ENCODE measurements around the gene MOB2. TPM values are rescaled to one million over a fixed set of nuclear protein-coding genes. Genes with fewer than 3 reads are reported as not detected.

Gene MOB2
- total and polyA plus RNA-seq, 12 donors, result 25.2 to 59.1 (median 45.2) TPM

DNA sequence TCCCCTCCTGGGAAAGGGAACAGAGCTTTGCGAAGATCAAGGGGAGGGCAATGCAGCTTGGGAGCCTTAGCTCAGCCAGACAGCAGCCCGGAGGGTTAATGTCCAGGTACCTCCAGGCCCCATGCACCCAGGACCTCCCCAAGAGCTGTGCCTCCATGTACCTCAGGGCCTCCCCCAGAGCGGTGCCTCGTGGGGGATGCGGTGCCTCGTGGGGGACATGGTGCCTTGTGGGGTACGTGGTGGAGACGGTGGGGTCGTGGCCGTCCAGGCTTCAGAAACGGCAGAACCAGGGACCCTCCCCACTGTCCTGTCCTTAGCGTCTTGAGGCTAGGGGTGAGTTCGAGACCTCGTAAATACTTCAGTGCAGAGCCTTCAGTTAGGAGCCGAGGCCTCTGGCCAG lies 63.6 kb downstream of the MOB2 start:
- intact Hi-C loops (cut with DNase I), result no loop called here
- peaks cover 0 to 29% (median 17%) of the 10 kb centered on the region in 11 donors for H3K9me3 ChIP-seq
- WGBS, 2 donors, result 87 to 93% methylated on average over 15 of the region's 15 CpGs
- no peaks in the 10 kb centered on the region for H3K36me3 ChIP-seq
- no peak overlapping the region for H3K4me3 ChIP-seq
- H3K27ac ChIP-seq, result no peak overlapping the region
- ATAC-seq, result peak in 1 of 8 donors; percentile 10
- no peak for DNase-seq
- H3K4me1 ChIP-seq, result no peaks in the 10 kb centered on the region
- TF ChIP-seq, protein P1, sequence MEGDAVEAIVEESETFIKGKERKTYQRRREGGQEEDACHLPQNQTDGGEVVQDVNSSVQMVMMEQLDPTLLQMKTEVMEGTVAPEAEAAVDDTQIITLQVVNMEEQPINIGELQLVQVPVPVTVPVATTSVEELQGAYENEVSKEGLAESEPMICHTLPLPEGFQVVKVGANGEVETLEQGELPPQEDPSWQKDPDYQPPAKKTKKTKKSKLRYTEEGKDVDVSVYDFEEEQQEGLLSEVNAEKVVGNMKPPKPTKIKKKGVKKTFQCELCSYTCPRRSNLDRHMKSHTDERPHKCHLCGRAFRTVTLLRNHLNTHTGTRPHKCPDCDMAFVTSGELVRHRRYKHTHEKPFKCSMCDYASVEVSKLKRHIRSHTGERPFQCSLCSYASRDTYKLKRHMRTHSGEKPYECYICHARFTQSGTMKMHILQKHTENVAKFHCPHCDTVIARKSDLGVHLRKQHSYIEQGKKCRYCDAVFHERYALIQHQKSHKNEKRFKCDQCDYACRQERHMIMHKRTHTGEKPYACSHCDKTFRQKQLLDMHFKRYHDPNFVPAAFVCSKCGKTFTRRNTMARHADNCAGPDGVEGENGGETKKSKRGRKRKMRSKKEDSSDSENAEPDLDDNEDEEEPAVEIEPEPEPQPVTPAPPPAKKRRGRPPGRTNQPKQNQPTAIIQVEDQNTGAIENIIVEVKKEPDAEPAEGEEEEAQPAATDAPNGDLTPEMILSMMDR (IDR thresholded peaks at IDR 0.05), result no peak
- peaks cover 0 to 14% (median 0%) of the 10 kb centered on the region in 7 donors for H3K27me3 ChIP-seq

DNA sequence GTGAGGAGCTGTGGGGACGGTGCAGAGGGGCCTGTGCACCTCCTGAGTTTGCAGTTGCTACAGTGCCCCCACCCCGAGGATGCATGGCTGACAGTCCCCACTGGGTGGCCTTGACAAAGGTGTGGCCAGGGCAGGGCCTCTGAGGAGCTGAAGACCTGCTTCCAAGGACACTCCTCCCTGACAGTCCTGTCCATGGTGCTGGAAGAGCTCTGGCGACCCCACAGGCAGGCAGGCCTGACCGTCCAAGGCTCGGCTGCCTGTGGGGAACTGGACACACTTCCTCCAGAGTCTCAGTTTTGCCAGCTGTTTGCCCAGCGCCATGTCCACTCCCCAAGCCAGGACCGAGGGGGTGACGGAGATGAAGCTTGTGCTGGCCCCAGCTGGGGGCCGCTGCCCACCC lies 64.1 kb downstream of the MOB2 start:
- H3K36me3 ChIP-seq, result no peaks in the 10 kb centered on the region
- peaks cover 0 to 32% (median 17%) of the 10 kb centered on the region in 11 donors for H3K9me3 ChIP-seq
- DNase-seq (no peak), ATAC-seq (peak in 1 of 8 donors; percentile 45)
- intact Hi-C loops (cut with DNase I), result no loop called here
- H3K4me1 ChIP-seq, result no peaks in the 10 kb centered on the region
- H3K27ac ChIP-seq, result no peak overlapping the region
- no peak overlapping the region for H3K4me3 ChIP-seq
- 56 to 58% methylated on average over 9 of the region's 9 CpGs for WGBS, 2 donors
- peaks cover 0 to 14% (median 0%) of the 10 kb centered on the region in 7 donors for H3K27me3 ChIP-seq
- TF ChIP-seq, protein P1 (IDR thresholded peaks at IDR 0.05), result no peak

DNA sequence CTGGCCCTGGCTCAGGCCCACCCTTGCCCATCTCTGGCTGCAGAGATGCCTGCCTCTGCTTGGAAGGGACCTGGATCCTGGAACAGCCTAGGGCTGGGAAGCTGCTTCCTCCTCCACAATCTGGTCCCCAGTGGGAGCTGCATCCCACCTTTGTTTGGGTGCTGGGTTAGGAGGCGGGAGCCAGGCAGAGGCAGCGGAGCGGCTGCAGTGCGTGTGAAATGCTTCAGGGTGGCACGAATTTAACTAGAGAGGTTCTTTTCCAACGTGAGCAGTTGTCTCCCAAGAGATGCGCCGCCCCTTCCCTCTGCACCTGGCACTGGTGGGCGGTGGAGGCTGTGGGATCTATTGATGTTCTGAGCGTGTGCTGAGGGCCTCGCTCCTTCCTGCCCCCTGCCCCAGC lies 65.3 kb downstream of the MOB2 start:
- Histone ChIP-seq H3K9me3 (peaks cover 0 to 43% (median 28%) of the 10 kb centered on the region in 11 donors), H3K27me3 (peaks cover 0 to 14% (median 0%) of the 10 kb centered on the region in 7 donors), H3K4me3 (no peak overlapping the region), H3K4me1 (no peaks in the 10 kb centered on the region), H3K36me3 (no peaks in the 10 kb centered on the region), H3K27ac (no peak overlapping the region)
- ATAC-seq, result no peak
- no peak for DNase-seq
- intact Hi-C loops (cut with DNase I), result no loop called here
- WGBS, 2 donors, result 86 to 91% methylated on average over 11 of the region's 11 CpGs
- TF ChIP-seq, protein P1 (IDR thresholded peaks at IDR 0.05), result no peak

DNA sequence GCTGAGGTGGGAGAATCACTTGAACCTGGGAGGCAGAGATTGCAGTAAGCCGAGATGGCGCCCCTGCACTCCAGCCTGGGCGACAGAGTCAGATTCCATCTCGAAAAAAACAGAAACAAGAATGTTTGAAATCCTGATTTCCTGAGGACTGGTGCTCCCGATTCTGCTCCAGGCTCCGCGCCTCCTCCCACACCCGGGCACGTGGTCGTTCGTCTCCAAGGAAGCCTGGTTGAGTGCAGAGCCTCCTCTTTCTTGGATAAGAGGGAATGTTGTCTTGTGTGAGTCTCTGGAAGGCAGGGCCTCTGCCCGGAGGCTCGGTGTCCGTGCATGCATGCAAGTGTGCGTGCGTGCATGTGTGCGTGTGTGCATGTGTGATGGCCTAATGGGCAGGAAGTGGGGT lies 66.8 kb downstream of the MOB2 start:
- TF ChIP-seq, protein P1 (IDR thresholded peaks at IDR 0.05), result no peak
- no peak for ATAC-seq
- Histone ChIP-seq H3K9me3 (peaks cover 0 to 54% (median 30%) of the 10 kb centered on the region in 11 donors), H3K4me1 (no peaks in the 10 kb centered on the region), H3K27me3 (peaks cover 0 to 8% (median 0%) of the 10 kb centered on the region in 7 donors), H3K27ac (no peak overlapping the region), H3K36me3 (no peaks in the 10 kb centered on the region), H3K4me3 (no peak overlapping the region)
- no peak for DNase-seq
- intact Hi-C loops (cut with DNase I), result loop anchor here in 1 of 10 donors (10.0 kb wide), 1 partner anchor 145 kb away; no protein-coding TSS in a partner anchor
- 91 to 94% methylated on average over 17 of the region's 17 CpGs for WGBS, 2 donors

Other genes with a start within 250 kb of the MOB2 start
- 10 to 100 TPM; 34.3 to 53.6 (median 45.2) TPM for gene TOLLIP, start 177.1 kb downstream of the MOB2 start, total RNA-seq
- gene TOLLIP, start 177.1 kb downstream of the MOB2 start, polyA plus RNA-seq, result 10 to 100 TPM; 19.0 to 32.5 TPM
- under 1 TPM in 9 of 10 donors, not detected in 1; 0.13 to 0.91 (median 0.42) TPM for gene BRSK2, start 96.8 kb downstream of the MOB2 start, total RNA-seq
- gene BRSK2, start 96.8 kb downstream of the MOB2 start, polyA plus RNA-seq, result 1 to 10 TPM in 1 of 2 donors, under 1 TPM in 1; 0.68 to 2.3 TPM
- gene DUSP8, start 85.5 kb upstream of the MOB2 start, total RNA-seq, result 10 to 100 TPM; 10.4 to 53.5 (median 22.2) TPM
- 1 to 10 TPM; 5.9 to 7.7 TPM for gene DUSP8, start 85.5 kb upstream of the MOB2 start, polyA plus RNA-seq
- gene KRTAP5-1, start 98.5 kb upstream of the MOB2 start, total RNA-seq, result not detected
- not detected for gene KRTAP5-1, start 98.5 kb upstream of the MOB2 start, polyA plus RNA-seq
- not detected for gene KRTAP5-2, start 111.5 kb upstream of the MOB2 start, total RNA-seq
- under 1 TPM in 1 of 2 donors, not detected in 1; 0.04 TPM for gene KRTAP5-2, start 111.5 kb upstream of the MOB2 start, polyA plus RNA-seq
- gene KRTAP5-3, start 121.7 kb upstream of the MOB2 start, total RNA-seq, result not detected
- not detected for gene KRTAP5-3, start 121.7 kb upstream of the MOB2 start, polyA plus RNA-seq
- gene KRTAP5-4, start 135.4 kb upstream of the MOB2 start, total RNA-seq, result not detected
- not detected for gene KRTAP5-4, start 135.4 kb upstream of the MOB2 start, polyA plus RNA-seq
- not detected for gene KRTAP5-5, start 143.0 kb upstream of the MOB2 start, total RNA-seq
- not detected for gene KRTAP5-5, start 143.0 kb upstream of the MOB2 start, polyA plus RNA-seq
- not detected for gene KRTAP5-6, start 210.4 kb upstream of the MOB2 start, total RNA-seq
- not detected for gene KRTAP5-6, start 210.4 kb upstream of the MOB2 start, polyA plus RNA-seq

All from heart right ventricle (tissue), 16 donors.